Urinary bladder (tissue), 4 donors: ENCODE measurements around the gene ZDHHC22. TPM values are rescaled to one million over a fixed set of nuclear protein-coding genes. Genes with fewer than 3 reads are reported as not detected.

Source experiments
- DNase-seq: peaks from one replicate; pipeline ENCODE4 v3.0.0-alpha.2; 2015; ENCODE audit errors: extremely low spot score
- H3K27ac ChIP-seq: one replicate; pipeline ENCODE4 v1.5.1; 2013; ENCODE audit warnings: low read depth, mild to moderate bottlenecking, moderate library complexity
- H3K36me3 ChIP-seq: one replicate; pipeline ENCODE4 v1.6.1; 2013; ENCODE audit warnings: mild to moderate bottlenecking, moderate library complexity; ENCODE audit not compliant: insufficient read depth
- H3K4me1 ChIP-seq: one replicate; pipeline ENCODE4 v1.6.1; 2013; ENCODE audit warnings: mild to moderate bottlenecking, moderate library complexity; ENCODE audit not compliant: insufficient read depth
- H3K4me3 ChIP-seq: one replicate; pipeline ENCODE4 v1.5.1; 2013; ENCODE audit warnings: low read depth, low read length
- WGBS: extraction: QIAGEN DNeasy Blood & Tissue Kit; methylation state at CpG from one replicate; pipeline ENCODE4 v1.1.7; 2013; 5-methylcytosine and 5-hydroxymethylcytosine counted together
- polyA plus RNA-seq: library from polyadenylated mRNA; stranded (reverse); fragments of 200-250 nt; gene quantifications from one replicate; pipeline ENCODE4 v1.2.3, GENCODE V29; 2013
- total RNA-seq: library from RNA; depleted of rRNA; stranded (reverse); fragments of >200 nt; gene quantifications from one replicate; pipeline ENCODE4 v1.2.3, GENCODE V29; 2014
- donor health status: healthy with polysubstance abuse.
- donor health status: healthy.

The ZDHHC22 gene
- total and polyA plus RNA-seq, 2 donors: 0.01 to 0.16 TPM

- no peaks in the 10 kb centered on the region for H3K36me3 ChIP-seq
- DNase-seq: no peak
- H3K27ac ChIP-seq: no peak overlapping the region
- 56% methylated on average over 3 of the region's 3 CpGs for WGBS
- H3K4me1 ChIP-seq: no peaks in the 10 kb centered on the region
- H3K4me3 ChIP-seq: no peak overlapping the region
Measured at GRCh38 chr14:77130386-77130785, 11.2 kb downstream of the ZDHHC22 start.

GRCh38 chr14:77128414-77128891, 13.1 kb downstream of the ZDHHC22 start:
- Histone ChIP-seq H3K4me3 (no peak overlapping the region), H3K27ac (no peak overlapping the region), H3K36me3 (no peaks in the 10 kb centered on the region), H3K4me1 (no peaks in the 10 kb centered on the region)
- DNase-seq: no peak
- WGBS: 59% methylated on average over 6 of the region's 6 CpGs

GRCh38 chr14:77126461-77126990, 15.1 kb downstream of the ZDHHC22 start:
- Histone ChIP-seq H3K4me1 (no peaks in the 10 kb centered on the region), H3K27ac (no peak overlapping the region), H3K4me3 (no peak overlapping the region), H3K36me3 (no peaks in the 10 kb centered on the region)
- no peak for DNase-seq
- WGBS: 90% methylated on average over 4 of the region's 4 CpGs

- Histone ChIP-seq H3K27ac (no peak overlapping the region), H3K4me1 (no peaks in the 10 kb centered on the region), H3K36me3 (no peaks in the 10 kb centered on the region), H3K4me3 (no peak overlapping the region)
- DNase-seq: no peak
- WGBS: 93% methylated on average over 8 of the region's 8 CpGs
Measured at GRCh38 chr14:77125823-77126325, 15.7 kb downstream of the ZDHHC22 start.

- 15% methylated on average over 30 of the region's 30 CpGs for WGBS
Measured at GRCh38 chr14:77125281-77125801, 16.2 kb downstream of the ZDHHC22 start.

GRCh38 chr14:77124345-77125280, 17.0 kb downstream of the ZDHHC22 start:
- Histone ChIP-seq H3K4me1 (no peaks in the 10 kb centered on the region), H3K36me3 (no peaks in the 10 kb centered on the region), H3K27ac (no peak overlapping the region), H3K4me3 (peak overlapping the region; percentile 19)
- DNase-seq: no peak
- WGBS: 7% methylated on average over 73 of the region's 73 CpGs

More at GRCh38 chr14:77125281-77125801, 16.2 kb downstream of the ZDHHC22 start:
- DNase-seq: no peak
- H3K4me1 ChIP-seq: no peaks in the 10 kb centered on the region
- H3K36me3 ChIP-seq: no peaks in the 10 kb centered on the region
- no peak overlapping the region for H3K27ac ChIP-seq
- H3K4me3 ChIP-seq: peak overlapping the region; percentile 19

- H3K4me1 ChIP-seq: no peaks in the 10 kb centered on the region
- 84% methylated on average over 9 of the region's 9 CpGs for WGBS
- no peaks in the 10 kb centered on the region for H3K36me3 ChIP-seq
- no peak overlapping the region for H3K4me3 ChIP-seq
- peak; percentile 56 for DNase-seq
- H3K27ac ChIP-seq: no peak overlapping the region
Measured at GRCh38 chr14:77123381-77124325, 17.9 kb downstream of the ZDHHC22 start.

- 84% methylated on average over 6 of the region's 6 CpGs for WGBS
- H3K36me3 ChIP-seq: no peaks in the 10 kb centered on the region
- DNase-seq: no peak
- no peak overlapping the region for H3K4me3 ChIP-seq
- peak overlapping the region; percentile 7 for H3K27ac ChIP-seq
- no peaks in the 10 kb centered on the region for H3K4me1 ChIP-seq
Measured at GRCh38 chr14:77122526-77123125, 19.0 kb downstream of the ZDHHC22 start.

- Histone ChIP-seq H3K4me1 (no peaks in the 10 kb centered on the region), H3K36me3 (no peaks in the 10 kb centered on the region), H3K27ac (peak overlapping the region; percentile 42), H3K4me3 (no peak overlapping the region)
- WGBS: 64% methylated on average over 9 of the region's 9 CpGs
- DNase-seq: no peak
Measured at GRCh38 chr14:77120771-77121743, 20.5 kb downstream of the ZDHHC22 start.

- Histone ChIP-seq H3K36me3 (no peaks in the 10 kb centered on the region), H3K27ac (no peak overlapping the region), H3K4me3 (no peak overlapping the region), H3K4me1 (no peaks in the 10 kb centered on the region)
- no peak for DNase-seq
- WGBS: 91% methylated on average over 7 of the region's 7 CpGs
Measured at GRCh38 chr14:77119851-77120250, 21.7 kb downstream of the ZDHHC22 start.

GRCh38 chr14:77116172-77116817, 25.3 kb downstream of the ZDHHC22 start:
- no peak for DNase-seq
- Histone ChIP-seq H3K4me3 (no peak overlapping the region), H3K4me1 (no peaks in the 10 kb centered on the region), H3K27ac (no peak overlapping the region), H3K36me3 (peaks cover 5% of the 10 kb centered on the region)
- 96% methylated on average over 2 of the region's 2 CpGs for WGBS
